GM18861 (cell line): ENCODE measurements around the gene EIF4G3.
"Not testable (repeated sequence)": the region's sequence is repeated elsewhere in the genome, so short reads cannot be mapped to it uniquely, and the experiment has no call there.

Experiments
- ATAC-seq: cut with Tn5 transposase; IDR thresholded peaks from one replicate; pipeline ENCODE4 v1.9.1; 2021; ENCODE audit not compliant: unreplicated experiment

The EIF4G3 gene

DNA sequence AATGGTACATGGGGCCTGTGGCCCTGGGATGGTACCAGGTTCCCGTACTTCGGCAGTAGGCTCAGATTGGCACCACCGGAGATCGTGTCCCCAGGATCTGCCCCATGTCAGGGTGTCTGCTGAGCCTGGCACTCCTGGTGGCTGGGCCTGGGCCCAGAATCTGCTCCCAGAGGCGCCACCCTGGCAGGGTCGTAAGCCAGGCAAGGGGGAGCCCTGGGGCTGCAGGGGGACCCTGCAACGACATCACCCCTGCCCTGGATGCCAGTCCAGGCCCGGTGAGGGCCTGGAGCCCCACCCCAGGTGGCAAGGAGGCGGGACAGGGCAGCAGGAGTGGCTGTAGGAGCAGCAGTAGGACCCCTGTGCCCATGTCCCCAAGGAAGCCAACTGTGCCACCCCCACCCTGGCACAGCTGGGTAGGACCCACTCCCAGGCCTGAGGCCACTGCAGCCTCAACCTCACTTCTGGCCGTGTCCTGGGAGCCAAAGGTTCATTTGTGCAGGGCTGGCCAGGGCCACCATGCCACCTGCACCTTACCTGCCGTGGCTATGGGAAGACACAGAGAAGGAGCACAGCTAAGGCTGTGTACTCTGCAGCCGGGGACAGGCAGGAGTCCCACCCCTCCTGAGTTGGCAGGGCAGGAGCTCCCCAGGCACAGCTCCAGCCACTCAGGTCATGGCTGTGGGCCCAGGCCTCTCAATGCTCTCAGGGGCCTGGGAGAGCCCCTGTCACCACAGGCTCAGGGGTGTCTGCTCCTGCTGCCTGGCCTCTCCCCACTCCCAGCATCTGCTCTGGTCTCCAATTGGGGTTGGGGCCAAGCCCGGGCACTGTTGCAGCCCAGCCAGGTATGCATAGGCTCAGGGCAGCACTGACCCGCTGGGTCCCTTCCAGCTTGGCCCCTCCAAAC, 141.7 kb downstream of the EIF4G3 start:
- no peak for ATAC-seq

DNA sequence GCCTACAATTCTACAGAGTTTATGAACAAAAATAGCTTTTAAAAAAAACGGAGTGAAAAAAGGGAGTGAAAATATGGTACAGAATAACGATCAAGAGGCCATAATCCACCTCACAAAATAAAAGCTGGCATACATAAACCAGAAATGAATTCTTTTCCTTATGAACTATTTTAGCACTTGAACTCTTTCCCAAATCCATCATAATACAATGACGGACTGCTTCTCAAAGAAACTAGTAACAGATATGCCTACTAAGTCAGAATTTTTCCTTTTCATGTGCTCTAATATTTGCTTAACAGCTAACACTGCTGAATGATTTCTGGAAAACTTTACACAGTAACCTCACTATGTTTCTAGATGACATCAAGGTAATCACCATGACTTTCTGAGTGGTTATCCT, 144.0 kb downstream of the EIF4G3 start:
- no peak for ATAC-seq

DNA sequence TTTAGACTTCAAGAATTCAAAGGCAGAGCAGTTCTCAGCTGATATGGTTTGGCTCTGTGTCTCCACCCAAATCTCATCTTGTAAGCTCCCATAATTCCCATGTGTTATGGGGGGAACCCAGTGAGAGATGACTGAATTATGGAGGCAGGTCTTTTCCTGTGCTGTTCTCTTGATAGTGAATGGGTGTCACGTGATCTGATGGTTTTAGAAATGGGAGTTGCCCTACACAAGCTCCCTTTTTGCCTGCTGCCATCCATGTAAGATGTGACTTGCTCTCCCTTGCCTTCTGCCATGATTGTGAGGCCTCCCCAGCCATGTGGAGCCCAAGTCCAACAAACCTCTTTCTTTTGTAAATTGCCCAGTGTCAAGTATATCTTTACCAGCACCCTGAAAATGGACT, 146.5 kb downstream of the EIF4G3 start:
- no peak for ATAC-seq

DNA sequence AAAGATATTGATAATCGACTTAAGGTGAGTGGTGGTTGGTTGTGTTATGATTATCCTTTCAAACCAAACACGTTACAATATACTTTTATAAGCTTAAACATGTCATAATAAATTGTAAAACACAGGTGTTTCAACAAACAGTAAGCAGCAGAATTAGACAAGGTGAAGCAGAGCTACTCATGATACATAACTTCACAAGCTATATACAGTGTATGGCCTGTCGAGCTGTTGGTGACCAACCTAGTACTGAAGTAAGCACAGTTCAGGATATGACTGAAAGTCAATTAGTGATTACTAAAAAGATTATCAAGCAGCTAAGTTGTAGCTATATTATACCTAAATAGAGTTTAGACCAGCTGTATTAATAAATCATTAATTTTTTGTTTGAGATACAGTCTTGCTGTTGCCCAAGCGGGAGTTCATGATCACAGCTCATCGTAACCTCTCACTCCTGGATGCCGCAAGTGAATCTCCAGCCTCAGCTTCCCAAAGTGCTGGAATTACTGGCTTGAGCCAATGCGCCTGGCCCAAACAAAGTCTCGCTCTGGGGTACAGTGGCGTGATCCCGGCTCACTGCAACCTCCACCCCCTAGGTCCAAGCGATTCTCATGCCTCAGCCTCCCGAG, 148.1 kb downstream of the EIF4G3 start:
- no peak for ATAC-seq

DNA sequence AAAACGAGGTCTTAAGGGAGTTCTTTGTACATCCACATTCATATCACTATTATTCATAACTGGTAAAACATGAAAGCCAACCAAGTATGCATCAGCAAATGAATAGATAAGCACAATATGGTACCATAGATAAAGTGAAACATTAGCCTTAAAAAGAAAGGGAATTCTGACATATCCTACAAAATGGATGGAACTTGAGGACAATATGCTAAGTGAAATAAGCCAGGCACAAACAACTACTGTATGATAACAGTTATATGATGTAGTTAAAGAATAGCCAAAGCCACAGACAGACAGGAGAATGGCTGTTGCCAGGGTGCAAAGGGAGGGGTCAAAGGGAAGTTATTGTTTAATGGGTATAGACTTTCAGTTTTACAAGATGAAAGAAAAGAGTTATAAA, 148.9 kb downstream of the EIF4G3 start:
- ATAC-seq = peak; percentile 60

DNA sequence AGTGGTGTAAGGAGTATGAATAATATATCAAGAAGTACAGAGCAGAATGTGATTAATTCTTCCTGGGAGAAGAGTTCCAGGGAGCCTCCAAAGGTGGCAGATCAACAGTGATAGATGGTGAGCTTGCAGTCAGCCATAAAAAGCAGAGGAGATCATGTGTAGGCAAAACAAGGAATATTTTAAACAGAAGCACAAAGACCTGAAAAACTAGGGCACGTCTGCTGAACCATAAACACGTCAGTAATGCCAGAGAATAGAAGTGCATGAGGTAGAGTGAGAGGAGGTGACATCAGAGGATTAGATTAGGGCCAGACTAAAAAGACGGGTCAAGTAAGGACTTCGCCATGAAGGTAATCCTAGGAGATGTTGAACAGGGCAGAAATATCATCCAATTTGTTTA, 151.8 kb downstream of the EIF4G3 start:
- no peak for ATAC-seq

DNA sequence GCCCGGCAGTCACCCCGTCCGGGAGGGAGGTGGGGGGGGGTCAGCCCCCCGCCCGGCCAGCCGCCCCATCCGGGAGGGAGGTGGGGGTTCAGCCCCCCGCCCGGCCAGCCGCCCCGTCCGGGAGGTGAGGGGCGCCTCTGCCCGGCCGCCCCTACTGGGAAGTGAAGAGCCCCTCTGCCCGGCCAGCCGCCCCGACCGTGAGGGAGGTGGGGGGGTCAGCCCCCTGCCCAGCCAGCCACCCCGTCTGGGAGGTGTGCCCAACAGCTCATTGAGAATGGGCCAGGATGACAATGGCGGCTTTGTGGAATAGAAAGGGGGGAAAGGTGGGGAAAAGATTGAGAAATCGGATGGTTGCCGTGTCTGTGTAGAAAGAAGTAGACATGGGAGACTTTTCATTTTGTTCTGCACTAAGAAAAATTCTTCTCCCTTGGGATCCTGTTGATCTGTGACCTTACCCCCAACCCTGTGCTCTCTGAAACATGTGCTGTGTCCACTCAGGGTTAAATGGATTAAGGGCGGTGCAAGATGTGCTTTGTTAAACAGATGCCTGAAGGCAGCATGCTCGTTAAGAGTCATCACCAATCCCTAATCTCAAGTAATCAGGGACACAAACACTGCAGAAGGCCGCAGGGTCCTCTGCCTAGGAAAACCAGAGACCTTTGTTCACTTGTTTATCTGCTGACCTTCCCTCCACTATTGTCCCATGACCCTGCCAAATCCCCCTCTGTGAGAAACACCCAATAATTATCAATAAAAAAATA, 152.4 kb downstream of the EIF4G3 start:
- not testable (repeated sequence) for ATAC-seq

DNA sequence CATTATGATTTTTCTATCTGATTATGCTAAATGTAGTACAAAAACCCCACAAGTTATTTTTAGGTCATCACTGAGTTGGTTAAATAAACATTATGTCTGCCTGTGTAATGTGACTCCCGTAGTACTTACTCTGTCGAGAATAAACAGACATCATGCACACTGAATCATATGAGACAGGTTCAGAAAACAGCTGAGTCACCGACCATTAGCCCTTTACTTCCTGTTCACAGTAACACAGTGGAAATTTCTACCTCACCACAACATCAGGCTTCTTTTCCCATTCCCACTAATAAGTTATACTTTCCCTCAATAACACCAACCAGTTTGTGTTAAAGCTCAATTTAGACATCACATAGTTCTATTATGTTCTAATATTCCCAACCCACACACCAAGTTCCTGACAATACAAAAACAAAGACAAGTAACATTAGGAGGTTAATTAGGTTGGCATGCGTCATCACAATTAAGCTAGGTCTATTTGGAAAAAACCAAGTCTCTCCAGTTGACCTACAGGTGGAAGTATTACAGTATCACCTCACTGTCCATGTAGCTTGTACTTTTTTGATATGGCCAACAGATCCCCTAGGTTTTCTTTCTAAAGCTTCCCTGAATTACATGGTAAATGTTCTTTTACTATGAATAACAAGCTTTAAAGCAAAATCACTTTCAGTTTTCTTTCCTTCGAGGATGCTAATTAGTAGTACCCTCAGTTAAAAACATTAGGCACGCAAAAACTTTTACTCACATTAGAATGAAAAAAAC, 154.2 kb downstream of the EIF4G3 start:
- ATAC-seq = peak; percentile 77

DNA sequence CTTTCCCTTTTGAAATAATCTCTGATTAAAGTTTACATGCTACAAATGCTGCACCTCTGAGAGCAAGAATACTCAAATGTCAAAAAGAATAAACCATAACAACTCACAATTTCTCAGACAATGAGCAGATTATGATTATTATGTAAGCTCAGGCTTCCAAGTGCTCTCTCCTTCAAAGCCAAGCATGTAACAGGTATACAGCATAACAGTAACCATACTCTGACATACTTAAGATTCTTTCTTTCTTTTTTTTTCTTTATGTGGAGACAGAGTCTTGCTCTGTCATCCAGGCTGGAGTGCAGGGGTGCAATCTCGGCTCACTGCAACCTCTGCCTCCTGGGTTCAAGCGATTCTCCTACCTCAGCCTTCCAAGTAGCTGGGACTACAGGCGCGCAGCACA, 155.4 kb downstream of the EIF4G3 start:
- ATAC-seq = no peak

DNA sequence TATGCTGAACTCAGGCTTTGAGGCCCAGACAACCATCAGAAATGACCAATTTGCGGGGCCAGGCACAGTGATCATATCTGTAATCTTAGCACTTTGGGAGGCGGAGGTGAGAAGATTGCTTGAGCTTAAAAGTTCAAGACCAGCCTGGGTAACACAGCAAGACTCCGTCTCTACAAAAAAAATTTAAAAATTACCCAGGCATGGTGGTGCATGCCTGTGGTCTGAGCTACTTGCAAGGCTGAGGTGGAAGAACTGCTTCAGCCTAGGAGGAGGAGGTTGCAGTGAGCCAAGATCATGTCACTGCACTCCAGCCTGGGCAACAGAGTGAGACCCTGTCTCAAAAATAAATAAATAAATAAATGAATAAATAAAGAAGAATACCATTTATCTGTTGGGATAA, 156.5 kb downstream of the EIF4G3 start:
- no peak for ATAC-seq

DNA sequence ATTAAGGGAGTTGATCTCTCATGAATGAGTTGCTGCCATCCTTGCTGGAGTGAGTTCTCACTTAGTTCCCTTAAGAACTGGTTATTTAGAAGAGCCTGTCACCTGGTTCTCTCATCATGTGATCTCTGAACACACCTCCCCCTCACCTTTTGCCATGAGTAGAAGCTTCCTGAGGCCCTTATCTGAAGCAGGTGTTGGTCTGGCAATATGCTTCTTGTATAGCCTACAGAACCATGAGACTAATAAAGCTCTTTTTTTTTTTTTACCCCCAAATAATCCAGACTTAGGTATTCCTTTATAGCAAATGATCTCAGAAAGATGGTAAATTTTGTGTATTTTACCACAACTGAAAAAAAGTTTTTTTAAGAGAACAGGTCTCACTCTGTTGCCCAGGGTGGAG, 158.0 kb downstream of the EIF4G3 start:
- ATAC-seq = no peak

DNA sequence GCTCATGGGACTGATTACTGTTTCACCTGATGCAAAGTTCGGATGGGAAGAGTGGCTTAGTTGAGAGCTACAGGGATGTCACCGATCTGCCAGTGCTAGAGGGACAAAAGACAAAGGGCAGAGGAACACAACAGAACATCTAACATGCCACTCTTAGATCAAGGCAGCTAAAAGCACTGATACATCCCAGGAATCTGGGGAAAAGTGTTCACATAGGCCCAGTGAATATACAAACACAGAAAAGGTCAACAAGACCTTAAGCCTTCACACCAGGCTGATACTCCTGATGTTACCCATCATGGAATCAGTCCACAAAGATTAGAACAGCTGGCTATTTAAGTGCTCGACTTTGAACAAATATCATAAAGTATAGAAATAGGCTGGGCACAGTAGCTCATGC, 163.2 kb downstream of the EIF4G3 start:
- no peak for ATAC-seq

DNA sequence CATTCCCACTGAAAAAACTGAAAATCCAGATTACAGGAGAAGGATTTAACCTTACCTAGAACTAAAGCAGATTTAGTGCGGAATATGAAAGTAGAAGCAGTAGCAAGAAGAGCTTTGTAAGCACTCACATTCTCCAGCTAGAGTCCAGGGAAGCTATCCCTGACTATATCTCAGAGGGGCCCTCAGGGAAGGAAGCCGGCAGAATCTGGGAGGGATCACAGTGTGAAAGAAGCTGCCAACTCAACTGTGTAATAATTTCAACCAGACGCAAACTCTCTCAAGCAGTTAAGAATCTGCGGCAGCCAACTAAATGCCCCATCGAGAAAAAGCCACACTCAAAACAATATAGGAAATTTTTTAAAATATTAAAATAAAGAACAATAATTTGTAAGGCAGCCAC, 163.8 kb downstream of the EIF4G3 start:
- no peak for ATAC-seq

DNA sequence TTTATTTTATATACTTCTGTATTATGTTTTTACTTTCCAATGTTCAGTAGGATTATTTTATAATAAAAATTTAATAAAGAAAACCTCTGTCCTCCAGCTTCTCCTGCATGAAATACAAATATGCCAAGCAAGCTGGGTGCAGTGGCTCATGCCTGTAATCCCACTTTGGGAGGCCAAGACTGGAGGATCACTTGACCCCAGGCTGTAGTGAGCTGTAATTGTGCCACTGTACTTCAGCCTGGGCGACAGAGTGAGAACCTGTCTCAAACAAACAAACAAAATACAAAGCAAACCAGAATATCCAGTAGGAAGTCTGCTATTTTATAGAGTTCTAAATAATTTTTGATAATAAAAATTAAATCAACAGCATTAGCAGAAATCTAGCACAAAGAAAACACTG, 168.8 kb downstream of the EIF4G3 start:
- no peak for ATAC-seq

DNA sequence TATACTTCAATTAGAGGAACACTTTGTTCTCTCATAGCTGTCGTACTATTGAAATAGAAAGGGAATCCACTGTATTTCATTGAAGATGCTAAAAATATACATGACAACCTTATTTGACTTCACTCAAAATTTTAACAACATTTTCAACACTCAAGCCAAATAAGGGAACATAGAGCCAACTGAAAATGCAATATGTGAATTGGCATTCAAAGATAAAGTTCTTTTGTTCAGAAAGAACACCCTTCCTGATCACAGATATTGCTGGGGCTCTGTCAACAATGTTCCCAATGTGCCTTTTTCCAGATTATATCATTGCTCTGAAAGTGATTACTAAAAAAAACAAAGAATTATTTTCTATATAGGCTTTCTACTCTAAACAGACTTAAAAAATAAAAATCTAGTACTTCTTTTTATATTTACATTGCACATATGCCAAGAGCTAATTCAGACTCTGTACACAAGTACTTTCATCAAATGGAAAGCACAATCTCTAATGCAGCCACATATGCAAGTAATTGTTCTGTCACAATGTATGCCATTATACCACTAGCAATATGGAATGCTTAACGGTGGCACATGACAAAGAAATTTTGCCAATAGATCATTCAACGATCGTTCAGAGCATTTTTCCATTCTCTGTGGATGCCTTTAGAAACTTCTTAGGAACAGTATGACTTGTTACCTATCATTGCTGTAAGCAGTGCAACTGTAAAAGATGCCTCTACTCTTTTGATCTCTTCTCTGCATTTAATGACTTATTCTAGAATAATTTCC, 171.0 kb downstream of the EIF4G3 start:
- no peak for ATAC-seq

DNA sequence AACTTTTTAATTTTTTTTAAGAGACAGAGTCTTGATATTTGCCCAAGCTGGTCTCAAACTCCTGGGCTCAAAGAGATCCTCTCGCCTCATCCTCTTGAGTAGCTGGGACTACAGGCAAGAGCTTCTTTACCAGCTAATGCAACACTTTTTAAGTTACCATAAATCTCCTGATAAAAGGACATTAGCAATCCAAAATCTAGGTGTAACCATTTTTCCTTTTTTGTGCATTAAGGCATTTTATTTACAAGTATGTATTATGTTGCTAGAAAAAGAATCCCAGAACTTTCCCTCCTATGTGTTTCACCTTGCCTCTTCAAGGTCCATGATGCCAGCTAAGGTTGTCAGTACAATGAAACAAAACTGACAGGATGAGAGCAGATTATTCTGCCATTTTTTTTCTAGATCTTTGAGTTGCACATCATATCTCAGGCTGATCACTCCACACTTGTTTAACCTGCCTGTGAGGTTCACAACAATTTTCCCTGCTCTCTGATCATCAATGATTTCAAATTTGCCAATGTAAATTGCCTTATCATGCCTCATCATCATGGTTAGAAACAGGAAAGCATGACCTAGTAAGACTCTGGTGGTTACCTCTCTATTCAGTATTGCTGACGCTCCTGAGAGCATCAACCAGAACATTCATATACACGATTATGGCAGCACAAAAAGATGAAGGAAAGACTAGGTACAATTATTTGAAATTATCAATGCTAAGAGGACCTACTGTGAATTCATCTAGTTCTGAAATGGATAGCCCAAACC, 173.2 kb downstream of the EIF4G3 start:
- no peak for ATAC-seq

DNA sequence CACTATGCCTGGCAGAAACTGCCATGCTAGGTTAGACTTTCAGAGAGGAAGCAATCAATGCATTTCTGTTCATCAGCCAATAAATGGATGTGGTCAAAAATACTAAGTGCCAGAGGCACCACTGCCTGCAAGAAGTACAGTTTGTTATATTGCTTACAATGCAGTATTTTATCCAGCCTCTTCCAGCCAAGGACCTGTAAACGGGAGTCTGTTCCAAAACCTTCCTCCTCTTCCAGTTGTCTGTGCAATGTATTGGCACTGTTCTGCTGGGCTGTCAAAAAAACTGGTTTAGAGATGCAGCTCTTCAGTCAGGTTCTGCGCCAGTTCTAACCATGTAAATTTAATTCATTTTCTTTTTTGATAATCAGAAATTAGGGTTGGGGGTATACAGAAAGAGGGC, 175.7 kb downstream of the EIF4G3 start:
- ATAC-seq = no peak

DNA sequence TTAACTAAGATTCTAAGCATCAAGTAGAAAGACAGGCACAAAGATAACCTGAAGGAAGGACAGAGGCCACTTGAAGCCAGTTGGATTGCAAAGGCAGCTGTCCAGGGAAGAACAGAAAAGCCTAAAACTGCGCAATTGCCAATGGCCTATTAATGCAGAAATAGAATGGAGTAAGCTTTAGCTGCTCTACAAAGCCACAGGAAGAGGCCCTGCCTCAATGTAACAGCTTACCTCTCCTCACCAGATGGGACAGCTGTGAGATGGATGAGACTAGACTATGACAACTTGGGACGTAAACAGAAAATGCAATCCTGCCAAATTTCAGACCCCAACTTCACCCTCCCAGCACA, 176.5 kb downstream of the EIF4G3 start:
- no peak for ATAC-seq

DNA sequence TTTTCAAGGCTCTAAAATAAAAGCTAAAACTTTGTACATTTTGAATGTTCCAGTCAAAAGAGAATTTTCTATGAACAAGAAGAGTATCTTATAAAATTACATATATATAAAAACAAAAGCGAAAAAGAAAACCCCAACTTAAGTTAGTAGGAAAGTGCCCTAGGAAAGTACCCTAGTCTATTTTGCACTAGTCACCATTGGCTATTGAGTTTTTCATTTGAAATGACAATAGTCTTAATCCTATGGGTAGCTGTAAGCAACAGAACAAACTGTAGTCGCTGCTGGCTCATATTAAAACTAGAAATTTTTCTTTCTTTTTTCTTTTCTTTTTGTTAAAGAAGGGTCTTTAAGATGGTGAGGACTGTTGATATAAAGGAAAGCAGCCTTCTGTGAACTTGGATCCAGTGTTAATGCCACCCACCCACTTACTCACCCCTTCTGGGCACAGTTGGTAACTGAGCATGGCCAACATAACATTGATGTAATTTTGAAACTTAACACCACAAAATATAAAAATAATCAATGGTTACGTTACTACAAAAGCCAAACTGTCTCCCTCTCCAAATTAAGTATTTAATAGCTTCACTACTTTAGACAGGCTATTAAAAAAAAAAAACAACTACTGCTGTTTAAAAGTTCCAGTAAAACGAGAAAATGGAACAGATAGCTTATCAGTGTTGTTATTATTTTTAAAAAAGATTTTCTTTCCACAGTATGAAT, 177.0 kb downstream of the EIF4G3 start:
- ATAC-seq = no peak
